GM12891 (cell line): ENCODE data around the gene CYP26A1.

Source experiments
- PAX5 ChIP-seq: IDR thresholded peaks from 2 replicates; pipeline ENCODE4 v1.6.1; 2011; ENCODE audit warnings: low read length, moderate library complexity, mild to moderate bottlenecking; ENCODE audit not compliant: insufficient read depth, severe bottlenecking
- POLR2A ChIP-seq: IDR thresholded peaks from 2 replicates; pipeline ENCODE4 v1.6.1; 2011; ENCODE audit warnings: low read depth, low read length, control low read depth
- POLR2AphosphoS5 ChIP-seq: IDR thresholded peaks from 2 replicates; pipeline ENCODE4 v1.6.1; 2011; ENCODE audit warnings: low read depth, low read length, control low read depth
- POU2F2 ChIP-seq: IDR thresholded peaks from 2 replicates; pipeline ENCODE4 v1.6.1; 2011; ENCODE audit warnings: low read depth, mild to moderate bottlenecking, control low read depth, low read length, moderate library complexity
- SPI1 ChIP-seq: IDR thresholded peaks from 2 replicates; pipeline ENCODE4 v1.6.1; 2011; ENCODE audit warnings: low read depth, low read length, control low read depth
- TAF1 ChIP-seq: IDR thresholded peaks from 2 replicates; pipeline ENCODE4 v1.6.1; 2011; ENCODE audit warnings: low read depth, low read length, control low read depth

DNA sequence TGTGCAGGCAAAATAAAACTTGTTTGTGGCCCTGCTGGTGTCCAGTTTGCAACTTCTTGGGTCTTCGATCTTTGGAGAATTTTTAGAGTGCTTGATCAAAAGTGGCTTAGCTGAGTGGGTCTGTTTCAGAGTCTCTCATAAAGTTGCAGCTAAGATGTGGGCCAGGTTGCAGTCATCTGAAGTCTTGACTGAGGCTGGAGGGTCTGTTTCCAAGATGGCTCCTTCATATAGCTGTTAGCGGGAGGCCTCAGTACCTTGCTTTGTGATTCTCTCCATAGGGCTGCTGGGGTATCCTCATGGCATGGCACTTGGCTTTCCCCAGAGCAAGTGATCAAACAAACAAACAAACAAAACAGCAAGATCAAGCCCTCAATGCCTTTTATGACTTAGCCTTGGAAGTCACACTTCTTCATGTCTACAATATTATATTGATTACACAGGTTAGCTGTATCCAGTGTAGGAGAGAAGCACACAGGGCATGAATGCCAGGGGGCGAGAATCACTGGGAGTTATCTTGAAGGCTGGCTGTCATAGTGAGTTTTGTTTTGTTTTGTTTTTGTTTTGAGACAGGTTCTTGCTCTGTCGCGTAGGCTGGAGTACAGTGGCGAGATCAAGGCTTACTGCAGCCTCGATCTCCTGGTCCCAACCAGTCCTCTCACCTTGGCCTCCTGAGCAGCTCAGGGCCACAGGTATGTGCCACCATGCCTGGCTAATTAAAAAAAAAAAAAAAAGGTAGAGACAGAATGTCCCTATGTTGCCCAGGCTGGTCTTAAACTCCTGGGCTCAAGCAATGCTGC, 10.2 kb downstream of the CYP26A1 start:
- TF ChIP-seq POLR2A (no peak), POLR2AphosphoS5 (no peak), TAF1 (no peak), PAX5 (no peak), SPI1 (no peak), POU2F2 (no peak)
